NOMO-1 treated with DMSO at 0.1 percent for 48 hours (cell line): Measurements from ENCODE around the gene KLRC3.
"Not testable (repeated sequence)": the region's sequence is repeated elsewhere in the genome, so short reads cannot be mapped to it uniquely, and the experiment has no call there.

Experiments used
- DNase-seq: peaks from one replicate; lab custom pipeline; 2025; ENCODE audit not compliant: unreplicated experiment; lab: John Stamatoyannopoulos, UW

The KLRC3 gene

DNA sequence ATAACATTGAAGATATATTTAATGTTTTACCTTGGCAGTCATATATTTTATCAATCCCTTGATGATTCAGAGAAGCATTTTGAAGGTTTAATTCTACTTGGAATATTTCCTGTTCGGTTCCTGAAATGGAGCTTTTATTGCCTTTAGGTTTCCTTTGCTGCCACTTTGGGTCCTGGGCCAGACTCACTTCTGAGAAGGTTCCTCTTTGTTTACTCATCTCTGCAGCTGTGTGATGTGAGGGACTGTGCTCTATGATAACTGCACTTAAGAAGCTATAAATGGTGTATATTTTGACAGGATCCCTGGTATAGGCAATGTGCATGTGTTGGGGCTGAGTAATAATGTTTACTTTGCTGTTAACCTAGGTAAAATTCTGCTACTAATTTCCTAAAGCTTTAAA is at the start of gene KLRC3:
Gene KLRC3, minus strand, starts transcription at position 262 of the 400 bp plus-strand sequence. Its CDS starts 45 bp downstream, at position 217.
- DNase-seq, result not testable (repeated sequence)

DNA sequence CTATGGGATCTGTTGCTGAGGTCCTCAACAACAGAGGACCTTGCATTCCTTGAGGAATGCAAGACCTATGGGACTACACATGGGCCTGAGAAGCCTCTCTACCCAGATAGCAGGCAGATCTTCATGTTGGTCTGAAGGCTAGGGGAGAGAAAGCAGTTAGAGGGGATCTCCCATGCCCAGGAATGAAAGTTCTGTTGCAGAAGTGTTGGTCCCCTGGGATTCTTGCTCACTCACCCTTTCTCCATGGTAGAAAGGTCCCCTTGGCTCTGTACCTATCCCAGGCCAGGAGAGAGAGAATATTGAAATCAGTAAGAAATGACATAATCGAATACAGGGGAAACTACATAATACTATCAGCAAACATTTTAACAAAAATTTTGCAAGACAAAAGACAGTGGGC is 49.3 kb upstream of the KLRC3 start:
- DNase-seq, result no peak

DNA sequence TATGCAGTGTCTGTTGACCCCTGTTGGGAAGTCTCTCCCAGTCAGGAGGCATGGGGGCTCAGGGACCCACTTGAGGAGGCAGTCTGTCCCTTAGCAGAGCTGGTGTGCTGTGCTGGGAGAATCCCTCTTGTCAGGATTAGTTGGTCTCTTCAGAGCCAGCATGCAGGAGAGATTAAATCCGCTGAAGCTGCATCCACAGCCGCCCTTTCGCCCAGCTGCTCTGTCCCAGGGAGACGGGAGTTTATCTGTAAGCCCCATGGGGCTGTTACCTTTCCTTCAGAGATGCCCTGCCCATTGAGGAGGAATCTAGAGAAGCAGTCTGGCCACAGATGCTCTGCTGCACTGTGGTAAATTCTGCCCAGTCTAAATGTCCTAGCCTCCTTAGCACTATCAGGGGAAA is 45.9 kb upstream of the KLRC3 start:
- DNase-seq, result no peak

DNA sequence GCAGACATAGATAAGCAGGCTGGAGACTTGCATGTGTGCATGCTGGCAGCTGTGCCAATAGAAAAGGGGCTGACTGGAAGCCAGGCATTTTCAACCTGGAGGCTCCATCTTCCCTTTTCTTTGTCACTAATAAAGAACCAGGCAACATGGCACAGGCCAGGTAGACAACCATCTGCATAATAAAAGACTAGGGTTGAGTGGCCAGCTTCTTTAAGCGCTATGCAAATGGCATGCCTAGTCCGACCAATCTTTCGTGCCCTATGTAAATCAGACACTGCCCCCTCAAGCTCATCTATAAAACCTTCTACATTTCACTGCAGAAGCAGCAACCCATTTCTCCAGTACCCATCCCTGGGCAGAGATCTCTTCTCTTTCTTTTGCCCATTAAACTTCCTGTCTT is 37.4 kb upstream of the KLRC3 start:
- DNase-seq, result no peak

DNA sequence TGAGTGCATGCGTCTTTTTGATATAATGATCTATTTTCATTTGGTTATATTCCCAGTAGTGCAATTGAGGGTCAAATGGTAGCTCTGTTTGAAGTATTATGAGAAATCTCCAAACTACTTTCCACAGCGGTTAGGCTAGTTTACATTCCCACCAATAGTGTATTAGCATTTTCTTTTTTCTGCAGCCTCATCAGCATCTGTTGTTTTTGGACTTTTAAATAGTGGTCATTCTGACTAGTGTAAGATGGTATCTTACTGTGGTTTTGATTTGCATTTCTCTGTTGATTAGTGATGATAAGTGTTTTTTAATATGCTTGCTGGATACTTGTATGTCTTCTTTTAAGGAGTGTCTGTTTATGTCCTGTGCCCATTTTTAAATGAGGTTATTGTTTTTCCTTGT is 36.5 kb upstream of the KLRC3 start:
- no peak for DNase-seq

DNA sequence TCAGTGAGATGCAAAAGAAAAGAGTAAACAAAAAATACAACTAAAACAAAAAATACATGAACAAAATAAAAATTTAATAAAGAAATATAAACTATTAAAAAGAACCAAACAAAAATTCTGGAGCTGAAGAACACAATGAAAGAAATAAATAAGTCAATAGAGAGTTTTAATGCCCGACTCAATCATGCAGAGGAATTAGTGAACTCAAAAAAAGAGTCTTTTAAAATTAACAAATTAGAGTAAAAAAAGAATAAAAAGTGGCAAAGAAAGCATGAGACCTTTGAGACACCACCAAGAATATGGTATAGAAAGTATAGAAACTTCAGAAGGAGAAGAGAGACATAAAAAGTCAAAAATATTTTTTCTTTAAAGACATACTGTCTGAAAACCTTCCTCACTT is 35.4 kb upstream of the KLRC3 start:
- DNase-seq, result no peak

DNA sequence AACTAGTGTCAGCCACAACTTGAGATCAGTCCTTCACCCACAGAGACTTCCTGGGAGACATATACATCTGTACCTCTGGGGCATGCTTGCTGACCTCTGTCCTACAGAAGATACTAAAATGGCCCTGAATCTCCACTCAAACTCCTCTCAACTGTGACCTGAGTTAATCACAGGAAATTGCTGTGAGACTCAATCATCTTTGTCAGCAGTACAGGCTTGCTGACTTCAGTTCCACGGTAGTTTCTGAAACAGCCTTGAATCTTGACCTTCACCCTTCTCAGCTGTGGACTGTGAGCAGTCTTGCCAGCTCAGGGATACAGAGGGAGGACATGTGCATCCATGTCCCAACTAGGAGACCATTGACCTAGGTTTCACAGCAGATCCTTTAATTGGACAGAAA is 34.1 kb upstream of the KLRC3 start:
- DNase-seq, result no peak

DNA sequence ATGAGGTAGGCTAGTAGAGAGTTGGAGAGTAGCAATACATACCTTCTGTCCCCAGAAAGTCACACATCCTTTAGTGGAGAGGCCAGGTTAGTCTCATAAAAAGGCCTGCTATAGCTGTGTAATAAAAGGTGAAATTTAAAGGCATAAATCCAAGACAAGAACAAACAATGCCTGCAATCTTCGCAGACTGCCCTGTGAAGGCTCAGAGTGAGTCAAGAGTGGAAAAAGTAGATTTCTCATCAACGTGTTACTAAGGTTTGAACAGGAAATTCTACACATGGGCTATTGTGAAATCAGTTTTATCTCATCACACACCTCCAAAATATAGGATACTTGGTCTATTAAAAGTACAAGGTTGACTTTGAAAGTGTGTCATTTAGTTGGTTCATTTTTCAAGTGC is 32.8 kb upstream of the KLRC3 start, which contains the start of gene KLRC1:
Gene KLRC1, minus strand, starts transcription at position 222 of the 400 bp plus-strand sequence. CDS start 2,221 bp downstream, outside the sequence.
- no peak for DNase-seq

DNA sequence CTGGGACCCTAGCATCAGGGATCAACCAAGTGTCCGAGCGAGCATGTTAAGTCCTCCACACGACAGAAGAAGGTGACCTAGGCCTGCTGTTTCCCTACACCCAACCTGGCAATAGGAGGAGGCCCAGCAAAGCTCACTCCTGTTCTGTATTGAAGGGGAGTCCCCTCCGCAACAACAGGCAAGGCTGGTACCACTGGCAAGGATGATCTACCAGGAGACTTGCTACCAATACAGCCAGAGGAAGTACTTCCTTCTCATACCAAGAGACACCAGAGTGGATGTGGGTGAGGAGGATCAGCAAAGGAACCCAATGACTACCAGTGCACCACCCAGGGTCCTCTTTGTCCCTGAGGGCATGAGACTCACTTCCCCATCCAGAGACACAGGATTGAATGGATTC is 27.8 kb upstream of the KLRC3 start:
- DNase-seq, result no peak

DNA sequence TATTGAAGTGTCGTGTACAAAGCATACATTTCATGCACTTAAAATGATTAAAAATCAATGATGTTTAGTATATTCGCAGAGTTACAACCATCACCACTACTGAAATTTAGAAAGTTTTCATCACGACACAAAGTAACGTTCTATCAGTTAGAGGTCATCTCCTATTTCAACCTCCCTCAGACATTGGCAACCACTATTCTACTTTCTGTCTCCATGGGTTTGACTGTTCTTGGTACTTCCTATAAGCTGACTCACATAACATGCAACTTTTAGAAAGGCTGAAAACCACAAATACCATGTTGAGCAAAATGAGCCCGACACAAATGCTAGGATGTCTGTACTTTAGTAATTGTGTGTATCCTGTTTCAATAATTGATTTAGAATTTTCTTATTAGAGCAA is 25.7 kb upstream of the KLRC3 start:
- not testable (repeated sequence) for DNase-seq

DNA sequence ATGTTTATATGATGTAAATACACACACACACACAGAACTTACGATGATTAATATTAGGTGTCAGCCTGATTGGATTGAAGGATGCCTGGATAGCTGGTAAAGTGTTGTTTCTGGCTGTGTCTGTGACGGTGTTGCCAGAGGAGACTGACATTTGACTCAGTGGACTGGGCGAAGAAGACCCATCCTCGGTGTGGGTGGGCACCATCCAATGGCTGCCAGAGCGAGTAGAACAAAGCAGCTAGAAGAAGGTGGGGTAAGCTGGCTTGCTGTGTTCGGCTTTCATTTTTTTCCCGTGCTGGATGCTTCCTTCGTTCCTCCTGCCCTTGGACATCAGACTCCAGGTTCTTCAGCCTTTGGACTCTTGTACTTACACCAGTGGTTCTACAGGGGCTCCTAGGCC is 20.7 kb upstream of the KLRC3 start:
- not testable (repeated sequence) for DNase-seq

DNA sequence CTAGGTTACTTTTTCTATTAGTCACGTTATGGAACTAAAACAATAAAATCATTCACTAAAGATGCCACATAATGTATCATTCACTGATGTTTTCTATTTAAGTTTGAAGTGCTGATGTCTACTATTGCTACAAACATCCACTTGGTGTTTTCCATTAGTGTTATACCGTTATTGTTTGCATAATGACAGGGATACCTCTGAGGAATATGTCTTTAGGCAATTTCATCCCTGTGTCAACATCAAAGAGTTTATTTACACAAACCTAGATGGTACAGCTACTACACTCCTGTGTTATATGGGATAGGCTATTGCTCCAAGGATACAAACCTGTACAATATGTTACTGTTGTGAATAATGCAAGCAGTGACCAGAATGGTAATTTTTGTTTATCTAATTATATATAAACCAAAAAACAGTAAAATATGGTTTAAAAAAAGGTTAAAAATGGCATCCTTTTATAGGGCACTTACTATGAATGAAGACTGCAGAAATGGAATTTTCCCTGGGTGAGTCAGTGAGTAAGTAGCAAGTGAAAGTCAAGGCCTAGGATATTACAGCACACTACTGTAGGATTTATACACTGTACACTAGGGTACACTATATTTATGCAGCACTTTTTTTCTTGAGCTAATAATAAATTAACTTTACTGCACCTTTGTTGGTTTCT is 19.3 kb upstream of the KLRC3 start:
- not testable (repeated sequence) for DNase-seq

DNA sequence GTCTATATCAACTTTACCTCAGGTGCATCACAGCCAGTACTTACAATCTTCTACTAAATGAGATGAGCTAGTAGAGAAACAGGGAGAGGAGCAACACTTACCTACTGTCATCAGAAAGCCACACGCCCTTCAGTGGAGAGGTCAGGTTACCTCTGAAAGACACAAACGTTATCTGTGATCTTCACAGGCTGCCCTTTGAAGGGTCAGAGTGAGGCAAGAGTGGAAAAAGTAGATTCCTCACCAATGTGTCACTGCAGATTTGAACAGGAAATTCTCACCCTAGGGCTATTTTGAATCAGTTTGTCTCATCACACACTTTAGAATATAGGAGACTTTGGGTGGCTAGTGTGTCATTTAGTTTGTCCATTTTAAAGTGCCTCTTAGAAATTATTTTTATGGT is 17.2 kb upstream of the KLRC3 start:
- DNase-seq, result not testable (repeated sequence)

DNA sequence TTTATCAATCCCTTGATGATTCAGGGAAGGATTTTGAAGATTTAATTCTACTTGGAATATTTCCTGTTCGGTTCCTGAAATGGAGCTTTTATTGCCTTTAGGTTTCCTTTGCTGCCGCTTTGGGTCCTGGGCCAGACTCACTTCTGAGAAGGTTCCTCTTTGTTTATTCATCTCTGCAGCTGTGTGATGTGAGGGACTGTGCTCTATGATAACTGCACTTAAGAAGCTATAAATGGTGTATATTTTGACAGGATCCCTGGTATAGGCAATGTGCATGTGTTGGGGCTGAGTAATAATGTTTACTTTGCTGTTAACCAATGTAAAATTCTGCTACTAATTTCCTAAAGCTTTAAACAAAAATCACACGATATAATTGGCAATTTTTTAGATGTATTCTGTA is 15.4 kb upstream of the KLRC3 start, which contains the start of gene KLRC2:
Gene KLRC2, minus strand, starts transcription at position 195 of the 400 bp plus-strand sequence. Its CDS starts 24 bp downstream, at position 171.
- DNase-seq, result peak; percentile 30

DNA sequence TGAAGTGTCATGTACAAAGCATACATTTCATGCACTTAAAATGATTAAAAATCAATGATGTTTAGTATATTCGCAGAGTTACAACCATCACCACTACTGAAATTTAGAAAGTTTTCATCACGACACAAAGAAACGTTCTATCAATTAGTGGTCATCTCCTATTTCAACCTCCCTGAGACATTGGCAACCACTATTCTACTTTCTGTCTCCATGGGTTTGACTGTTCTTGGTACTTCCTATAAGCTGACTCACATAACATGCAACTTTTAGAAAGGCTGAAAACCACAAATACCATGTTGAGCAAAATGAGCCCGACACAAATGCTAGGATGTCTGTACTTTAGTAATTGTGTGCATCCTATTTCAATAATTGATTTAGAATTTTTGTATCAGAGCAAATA is 10.2 kb upstream of the KLRC3 start:
- DNase-seq, result peak; percentile 31

DNA sequence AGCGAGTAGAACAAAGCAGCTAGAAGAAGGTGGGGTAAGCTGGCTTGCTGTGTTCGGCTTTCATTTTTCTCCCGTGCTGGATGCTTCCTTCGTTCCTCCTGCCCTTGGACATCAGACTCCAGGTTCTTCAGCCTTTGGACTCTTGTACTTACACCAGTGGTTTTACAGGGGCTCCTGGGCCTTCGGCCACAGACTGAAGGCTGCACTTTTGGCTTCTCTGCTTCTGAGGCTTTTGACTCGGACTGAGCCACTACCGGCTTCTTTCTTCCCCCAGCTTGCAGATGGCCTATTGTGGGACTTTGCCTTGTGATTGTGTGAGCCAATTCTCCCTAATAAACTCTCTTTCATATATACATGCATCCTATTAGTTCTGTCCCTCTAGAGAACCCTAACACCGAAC is 5.5 kb upstream of the KLRC3 start:
- not testable (repeated sequence) for DNase-seq

DNA sequence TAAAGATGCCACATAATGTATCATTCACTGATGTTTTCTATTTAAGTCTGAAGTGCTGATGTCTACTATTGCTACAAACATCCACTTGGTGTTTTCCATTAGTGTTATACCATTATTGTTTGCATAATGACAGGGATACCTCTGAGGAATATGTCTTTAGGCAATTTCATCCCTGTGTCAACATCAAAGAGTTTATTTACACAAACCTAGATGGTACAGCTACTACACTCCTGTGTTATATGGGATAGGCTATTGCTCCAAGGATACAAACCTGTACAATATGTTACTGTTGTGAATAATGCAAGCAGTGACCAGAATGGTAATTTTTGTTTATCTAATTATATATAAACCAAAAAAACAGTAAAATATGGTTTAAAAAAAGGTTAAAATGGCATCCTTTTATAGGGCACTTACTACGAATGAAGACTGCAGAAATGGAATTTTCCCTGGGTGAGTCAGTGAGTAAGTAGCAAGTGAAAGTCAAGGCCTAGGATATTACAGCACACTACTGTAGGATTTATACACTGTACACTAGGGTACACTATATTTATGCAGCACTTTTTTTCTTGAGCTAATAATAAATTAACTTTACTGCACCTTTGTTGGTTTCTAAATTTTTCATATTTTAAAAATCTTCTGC is 4.0 kb upstream of the KLRC3 start:
- DNase-seq, result not testable (repeated sequence)

DNA sequence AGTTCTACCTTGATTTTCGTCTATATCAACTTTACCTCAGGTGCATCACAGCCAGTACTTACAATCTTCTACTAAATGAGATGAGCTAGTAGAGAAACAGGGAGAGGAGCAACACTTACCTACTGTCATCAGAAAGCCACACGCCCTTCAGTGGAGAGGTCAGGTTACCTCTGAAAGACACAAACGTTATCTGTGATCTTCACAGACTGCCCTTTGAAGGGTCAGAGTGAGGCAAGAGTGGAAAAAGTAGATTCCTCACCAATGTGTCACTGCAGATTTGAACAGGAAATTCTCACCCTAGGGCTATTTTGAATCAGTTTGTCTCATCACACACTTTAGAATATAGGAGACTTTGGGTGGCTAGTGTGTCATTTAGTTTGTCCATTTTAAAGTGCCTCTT is 1.8 kb upstream of the KLRC3 start:
- DNase-seq, result not testable (repeated sequence)

DNA sequence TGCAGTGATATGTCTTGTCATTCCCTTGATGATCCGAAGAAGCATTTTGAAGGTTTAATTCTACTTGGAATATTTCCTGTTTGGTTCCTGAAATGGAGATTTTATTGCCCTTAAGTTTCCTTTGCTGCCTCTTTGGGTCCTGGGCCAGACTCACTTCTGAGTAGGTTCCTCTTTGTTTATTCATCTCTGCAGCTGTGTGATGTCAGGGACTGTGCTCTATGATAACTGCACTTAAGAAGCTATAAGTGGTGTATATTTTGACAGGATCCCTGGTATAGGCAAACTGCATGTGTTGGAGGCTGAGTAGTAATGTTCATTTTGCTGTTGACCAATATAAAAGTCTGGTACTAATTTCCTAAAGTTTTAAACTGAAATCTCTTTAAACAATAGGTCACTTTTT is 11.0 kb downstream of the KLRC3 start, which contains the start of gene KLRC4:
Gene KLRC4, minus strand, starts transcription at position 366 of the 400 bp plus-strand sequence. Its CDS starts 182 bp downstream, at position 184.
- DNase-seq, result peak; percentile 32

DNA sequence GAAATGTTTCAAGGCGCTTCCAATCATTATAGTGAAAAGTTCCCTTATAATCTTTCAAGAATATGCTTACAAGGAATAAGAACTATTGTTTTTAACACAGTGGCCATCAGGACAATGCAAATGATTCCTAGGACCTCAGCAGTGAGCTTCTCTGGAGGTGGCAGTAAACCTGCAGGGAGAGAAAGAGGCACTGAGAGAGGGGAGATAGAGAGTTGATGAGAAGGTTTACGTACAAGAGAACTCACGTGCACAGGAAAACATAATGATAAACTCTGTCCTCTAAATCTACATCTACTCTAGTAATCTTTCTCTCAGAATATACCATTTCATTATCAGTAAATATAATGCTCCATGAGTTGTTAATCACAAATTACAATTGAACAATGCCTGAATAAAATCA is 11.6 kb downstream of the KLRC3 start:
- DNase-seq, result no peak

DNA sequence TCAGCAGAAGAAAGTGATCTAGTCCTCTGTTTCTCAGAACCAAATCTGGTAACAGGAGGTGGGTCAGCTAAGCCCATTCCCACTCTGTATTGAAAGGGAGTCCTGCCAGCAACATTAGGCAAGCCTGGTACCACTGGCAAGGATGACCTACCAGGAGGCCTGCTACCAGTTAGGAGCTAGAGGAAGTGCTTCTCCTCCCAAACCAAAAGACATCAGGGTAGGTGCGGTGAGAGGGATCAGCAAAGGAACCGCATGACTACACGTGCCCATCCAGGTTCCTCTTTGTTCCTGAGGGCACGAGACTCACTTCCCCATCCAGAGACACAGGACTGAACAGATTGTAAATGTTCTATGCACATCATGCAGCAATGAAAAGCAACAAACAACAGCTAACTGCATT is 13.7 kb downstream of the KLRC3 start:
- DNase-seq, result peak; percentile 84

DNA sequence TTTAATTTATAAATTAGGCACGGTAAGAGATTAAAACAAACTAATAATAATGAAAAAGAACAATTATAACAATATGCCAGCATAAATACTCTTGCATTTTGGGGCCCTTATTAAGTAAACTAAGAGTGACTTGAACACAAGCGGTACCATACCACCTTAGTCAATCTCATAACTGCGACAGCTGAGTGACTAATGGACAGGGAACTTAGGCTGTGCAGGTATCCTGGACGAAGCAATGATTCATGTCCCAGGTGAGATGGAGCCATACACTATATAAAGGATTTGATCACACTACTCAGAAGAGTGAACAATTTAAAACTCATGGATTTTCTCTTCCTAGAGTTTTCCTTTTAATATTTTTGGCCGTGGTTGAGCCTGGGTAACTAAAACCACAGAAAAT is 15.1 kb downstream of the KLRC3 start:
- no peak for DNase-seq
